ENCODE results near the gene F2RL3. TPM values are rescaled to one million over a fixed set of nuclear protein-coding genes. Genes with fewer than 3 reads are reported as not detected.

F2RL3 gene
- total RNA-seq, 4 donors from 2014 or later, result 2.5 to 6.5 (median 5.0) TPM

DNA sequence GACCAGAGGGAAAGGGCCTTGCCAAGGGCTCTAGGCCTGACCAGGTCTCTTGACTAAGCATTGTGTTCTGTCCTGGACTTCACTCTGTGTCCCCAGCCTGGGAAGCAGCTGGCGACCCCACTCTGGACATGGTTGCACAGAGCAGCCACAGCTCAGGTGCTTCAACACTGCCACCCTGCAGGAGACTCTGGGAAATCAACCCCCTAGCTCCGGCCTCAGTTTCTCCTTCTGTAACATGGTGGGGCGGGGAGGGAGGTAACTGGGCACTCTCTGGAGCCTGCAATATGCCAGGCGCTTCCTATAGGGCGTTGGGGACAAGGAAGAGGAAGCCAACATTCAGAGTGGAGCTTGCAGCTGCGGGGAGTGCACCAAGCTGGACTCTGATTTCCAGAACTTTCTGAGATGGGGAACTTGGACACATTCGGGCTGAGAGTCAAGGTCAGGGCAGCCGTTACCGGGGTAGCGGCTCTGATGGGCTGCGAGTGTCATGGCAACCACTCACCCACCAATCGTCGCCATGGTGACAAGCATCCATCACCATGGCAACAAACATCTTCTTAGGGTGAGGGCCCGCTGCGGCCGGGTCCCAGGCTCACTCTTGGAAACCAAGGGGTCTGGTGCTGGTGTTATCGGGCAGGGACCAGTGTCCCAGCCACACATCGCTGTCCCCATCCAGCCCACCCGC lies 12.8 kb downstream of the F2RL3 start:
- no peak overlapping the region for H3K27ac ChIP-seq (replicated peaks in 1 of 4)
- peaks cover 0 to 26% (median under 1%) of the 10 kb centered on the region in 4 donors for H3K27me3 ChIP-seq
- intact Hi-C loops (cut with DNase I), result no loop called here
- peaks cover 0 to 23% (median 0%) of the 10 kb centered on the region in 4 donors for H3K36me3 ChIP-seq
- peaks cover 1 to 17% (median 13%) of the 10 kb centered on the region in 4 donors for H3K4me1 ChIP-seq
- H3K4me3 ChIP-seq, result no peak overlapping the region
- DNase-seq (ENCODE audit: extremely low spot score), result no peak
- WGBS, result 91% methylated on average over 16 of the region's 19 CpGs
- H3K9me3 ChIP-seq, result no peaks in the 10 kb centered on the region
- no peak for TF ChIP-seq EP300 (IDR thresholded peaks at IDR 0.05)
- no peak for TF ChIP-seq POLR2A (IDR thresholded peaks at IDR 0.05; ENCODE audit: low read depth)
- no peak for TF ChIP-seq POLR2AphosphoS5 (IDR thresholded peaks at IDR 0.05)
- TF ChIP-seq, protein P1, sequence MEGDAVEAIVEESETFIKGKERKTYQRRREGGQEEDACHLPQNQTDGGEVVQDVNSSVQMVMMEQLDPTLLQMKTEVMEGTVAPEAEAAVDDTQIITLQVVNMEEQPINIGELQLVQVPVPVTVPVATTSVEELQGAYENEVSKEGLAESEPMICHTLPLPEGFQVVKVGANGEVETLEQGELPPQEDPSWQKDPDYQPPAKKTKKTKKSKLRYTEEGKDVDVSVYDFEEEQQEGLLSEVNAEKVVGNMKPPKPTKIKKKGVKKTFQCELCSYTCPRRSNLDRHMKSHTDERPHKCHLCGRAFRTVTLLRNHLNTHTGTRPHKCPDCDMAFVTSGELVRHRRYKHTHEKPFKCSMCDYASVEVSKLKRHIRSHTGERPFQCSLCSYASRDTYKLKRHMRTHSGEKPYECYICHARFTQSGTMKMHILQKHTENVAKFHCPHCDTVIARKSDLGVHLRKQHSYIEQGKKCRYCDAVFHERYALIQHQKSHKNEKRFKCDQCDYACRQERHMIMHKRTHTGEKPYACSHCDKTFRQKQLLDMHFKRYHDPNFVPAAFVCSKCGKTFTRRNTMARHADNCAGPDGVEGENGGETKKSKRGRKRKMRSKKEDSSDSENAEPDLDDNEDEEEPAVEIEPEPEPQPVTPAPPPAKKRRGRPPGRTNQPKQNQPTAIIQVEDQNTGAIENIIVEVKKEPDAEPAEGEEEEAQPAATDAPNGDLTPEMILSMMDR (IDR thresholded peaks at IDR 0.05), result no peak

DNA sequence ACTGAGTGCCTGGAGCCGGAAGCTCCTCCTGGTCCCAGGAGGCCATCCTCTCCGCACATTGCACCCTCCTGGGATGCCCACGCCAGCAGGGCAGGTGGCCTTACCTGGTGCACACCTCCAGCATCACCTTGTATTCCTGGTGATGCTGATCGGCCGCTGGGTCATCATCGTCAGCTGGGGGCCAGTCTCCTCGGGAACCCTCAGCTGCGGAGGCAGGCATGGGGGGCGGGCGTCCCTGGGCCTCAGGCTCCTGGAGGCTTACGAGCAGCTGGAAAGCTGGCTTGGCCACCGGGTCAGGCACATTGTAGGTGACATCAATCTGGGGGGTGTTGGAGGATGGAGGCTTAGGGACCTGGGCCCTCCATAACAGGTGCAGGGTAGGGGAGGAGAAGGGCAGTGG lies 13.7 kb downstream of the F2RL3 start:
- intact Hi-C loops (cut with DNase I), result no loop called here
- no peak overlapping the region for H3K27ac ChIP-seq (replicated peaks in 1 of 4)
- WGBS, result 94% methylated on average over 5 of the region's 12 CpGs
- H3K4me1 ChIP-seq, result peaks cover 0 to 8% (median 6%) of the 10 kb centered on the region in 4 donors
- no peak overlapping the region for H3K4me3 ChIP-seq
- no peak for DNase-seq (ENCODE audit: extremely low spot score)
- H3K27me3 ChIP-seq, result peaks cover 0 to 26% (median 0%) of the 10 kb centered on the region in 4 donors
- H3K9me3 ChIP-seq, result no peaks in the 10 kb centered on the region
- peaks cover 0 to 27% (median 0%) of the 10 kb centered on the region in 4 donors for H3K36me3 ChIP-seq
- TF ChIP-seq POLR2AphosphoS5 (IDR thresholded peaks at IDR 0.05), result no peak
- no peak for TF ChIP-seq EP300 (IDR thresholded peaks at IDR 0.05)
- TF ChIP-seq POLR2A (IDR thresholded peaks at IDR 0.05; ENCODE audit: low read depth), result no peak
- TF ChIP-seq, protein P1 (IDR thresholded peaks at IDR 0.05), result no peak

DNA sequence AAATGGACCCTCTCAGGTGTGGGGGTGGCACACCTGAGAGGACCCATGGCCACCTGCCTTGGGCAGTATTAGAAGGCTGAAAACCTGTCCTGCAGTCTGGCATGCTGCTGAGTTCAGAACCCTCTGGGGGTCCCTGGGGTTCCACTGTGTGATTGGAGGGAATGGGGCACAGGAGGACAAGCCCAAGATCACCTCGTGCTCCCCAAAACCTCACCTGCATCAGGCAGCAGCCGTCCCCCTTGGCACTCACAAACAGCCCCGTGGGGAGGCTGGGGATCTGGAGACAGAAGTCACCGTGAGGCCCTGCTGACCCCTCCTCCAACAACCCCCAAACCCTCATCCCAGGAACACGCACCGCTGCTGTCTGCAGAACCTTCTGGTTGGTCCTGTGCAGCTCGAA lies 14.5 kb downstream of the F2RL3 start:
- TF ChIP-seq POLR2AphosphoS5 (IDR thresholded peaks at IDR 0.05) (no peak), EP300 (IDR thresholded peaks at IDR 0.05) (no peak), POLR2A (IDR thresholded peaks at IDR 0.05; ENCODE audit: low read depth) (no peak)
- TF ChIP-seq, protein P1 (IDR thresholded peaks at IDR 0.05), result no peak
- H3K4me3 ChIP-seq, result no peak overlapping the region
- WGBS, result 95% methylated on average over 7 of the region's 7 CpGs
- no peaks in the 10 kb centered on the region for H3K4me1 ChIP-seq
- H3K9me3 ChIP-seq, result no peaks in the 10 kb centered on the region
- H3K27ac ChIP-seq (replicated peaks in 1 of 4), result no peak overlapping the region
- intact Hi-C loops (cut with DNase I), result no loop called here
- H3K27me3 ChIP-seq, result peaks cover 0 to 26% (median 0%) of the 10 kb centered on the region in 4 donors
- DNase-seq (ENCODE audit: extremely low spot score), result no peak
- H3K36me3 ChIP-seq, result peaks cover 0 to 27% (median 0%) of the 10 kb centered on the region in 4 donors

DNA sequence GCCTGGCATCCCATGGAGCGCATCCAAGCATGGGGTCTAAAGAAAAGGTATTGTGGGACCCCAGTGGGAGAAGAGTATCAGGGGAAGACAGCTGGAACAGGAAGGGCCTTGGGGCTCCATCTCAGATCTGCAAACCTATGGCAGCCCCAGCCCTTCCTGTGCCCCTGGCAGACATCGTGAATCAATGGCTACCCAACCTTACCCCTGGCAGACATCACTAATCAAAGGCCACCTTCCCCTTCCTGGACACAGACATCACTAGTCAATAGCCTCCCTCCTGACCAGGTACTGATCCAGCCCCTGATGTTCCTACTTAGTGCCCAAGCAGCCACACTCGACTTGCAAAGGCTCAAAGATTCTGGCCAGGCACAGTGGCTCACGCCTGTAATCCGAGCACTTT lies 15.8 kb downstream of the F2RL3 start:
- Histone ChIP-seq H3K4me3 (no peak overlapping the region), H3K27me3 (peaks cover 0 to 26% (median 0%) of the 10 kb centered on the region in 4 donors), H3K27ac (replicated peaks in 1 of 4) (no peak overlapping the region), H3K9me3 (no peaks in the 10 kb centered on the region), H3K36me3 (peaks cover 0 to 27% (median 0%) of the 10 kb centered on the region in 4 donors), H3K4me1 (no peaks in the 10 kb centered on the region)
- 97% methylated on average over 4 of the region's 5 CpGs for WGBS
- TF ChIP-seq, protein P1 (IDR thresholded peaks at IDR 0.05), result no peak
- TF ChIP-seq POLR2A (IDR thresholded peaks at IDR 0.05; ENCODE audit: low read depth) (no peak), EP300 (IDR thresholded peaks at IDR 0.05) (no peak), POLR2AphosphoS5 (IDR thresholded peaks at IDR 0.05) (no peak)
- DNase-seq (ENCODE audit: extremely low spot score), result no peak
- intact Hi-C loops (cut with DNase I), result no loop called here

All from esophagus muscularis mucosa (tissue), 4 donors.